Esophagus muscularis mucosa (tissue), 4 donors: ENCODE results near the gene SLC22A6. TPM values are rescaled to one million over a fixed set of nuclear protein-coding genes. Genes with fewer than 3 reads are reported as not detected.

ENCODE experiments used
- DNase-seq: peaks from one replicate; pipeline ENCODE4 v3.0.0-alpha.2; 2017; ENCODE audit errors: extremely low spot score
- H3K27ac ChIP-seq, 4 donors: fragments of 200-600 bp; sonication (generic); replicated peaks in 1 of 4; 1 replicate in 3 of 4; 2 replicates in 1 of 4; pipeline ENCODE4 v1.5.1; 2016 to 2019; ENCODE audit warnings: mild to moderate bottlenecking in 1 of 4
- H3K27me3 ChIP-seq, 4 donors: fragments of 200-600 bp; sonication (generic); one replicate each; pipeline versions ENCODE4 v1.5.1 to v1.6.0; 2016 to 2019
- H3K36me3 ChIP-seq, 4 donors: fragments of 200-600 bp; sonication (generic); one replicate each; pipeline ENCODE4 v1.5.1; 2016 to 2019
- H3K4me1 ChIP-seq, 4 donors: fragments of 200-600 bp; sonication (generic); one replicate each; pipeline ENCODE4 v1.5.1; 2016 to 2019
- H3K4me3 ChIP-seq, 4 donors: fragments of 200-600 bp; sonication (generic); 1 replicate in 2 of 4; 2 replicates in 2 of 4; pipeline ENCODE4 v1.5.1; 2016 to 2019; ENCODE audit warnings: mild to moderate bottlenecking in 4 of 4, moderate library complexity in 1 of 4
- H3K9me3 ChIP-seq, 4 donors: fragments of 200-600 bp; sonication (generic); 1 replicate in 3 of 4; 2 replicates in 1 of 4; pipeline ENCODE4 v1.5.1; 2016 to 2019
- EP300 ChIP-seq: sonication (generic); formaldehyde crosslinking; IDR thresholded peaks from one replicate; pipeline ENCODE4 v1.6.1; 2017; ENCODE audit warnings: antibody characterized with exemption
- POLR2A ChIP-seq: fragments of 450-650 bp; IDR thresholded peaks from one replicate; pipeline ENCODE4 v1.6.1; 2017; ENCODE audit warnings: antibody characterized with exemption, moderate library complexity, mild to moderate bottlenecking, low read depth
- POLR2AphosphoS5 ChIP-seq, 2 donors: sonication (generic); formaldehyde crosslinking; IDR thresholded peaks; one replicate each; pipeline ENCODE4 v1.6.1; 2017; ENCODE audit warnings: antibody characterized with exemption in 2 of 2
- WGBS: methylation state at CpG from one replicate; pipeline ENCODE4 v1.1.5; 2018; 5-methylcytosine and 5-hydroxymethylcytosine counted together
- intact Hi-C: fragments of 100-400 bp; cut with DNase I; formaldehyde crosslinking; loops from one replicate; pipeline ENCODE4 v1.15.1; 2023
- total RNA-seq, 4 donors: library from RNA; depleted of rRNA; stranded (reverse); fragments of >200 nt; gene quantifications; one replicate each; pipeline versions ENCODE4 v1.1.0 to v1.2.1, GENCODE V29; 2016
- TF ChIP-seq, protein P1 (sequence below), 3 experiments: fragments of 200-600 bp in 2 of 3; fragments of 450-650 bp in 1 of 3; sonication (generic) in 2 of 3; IDR thresholded peaks; one replicate each; pipeline ENCODE4 v1.5.1; 2017 to 2019; ENCODE audit warnings: antibody characterized with exemption in 3 of 3, mild to moderate bottlenecking in 2 of 3, moderate library complexity in 1 of 3

The SLC22A6 gene
- total RNA-seq, 4 donors from 2014 or later = not detected

DNA sequence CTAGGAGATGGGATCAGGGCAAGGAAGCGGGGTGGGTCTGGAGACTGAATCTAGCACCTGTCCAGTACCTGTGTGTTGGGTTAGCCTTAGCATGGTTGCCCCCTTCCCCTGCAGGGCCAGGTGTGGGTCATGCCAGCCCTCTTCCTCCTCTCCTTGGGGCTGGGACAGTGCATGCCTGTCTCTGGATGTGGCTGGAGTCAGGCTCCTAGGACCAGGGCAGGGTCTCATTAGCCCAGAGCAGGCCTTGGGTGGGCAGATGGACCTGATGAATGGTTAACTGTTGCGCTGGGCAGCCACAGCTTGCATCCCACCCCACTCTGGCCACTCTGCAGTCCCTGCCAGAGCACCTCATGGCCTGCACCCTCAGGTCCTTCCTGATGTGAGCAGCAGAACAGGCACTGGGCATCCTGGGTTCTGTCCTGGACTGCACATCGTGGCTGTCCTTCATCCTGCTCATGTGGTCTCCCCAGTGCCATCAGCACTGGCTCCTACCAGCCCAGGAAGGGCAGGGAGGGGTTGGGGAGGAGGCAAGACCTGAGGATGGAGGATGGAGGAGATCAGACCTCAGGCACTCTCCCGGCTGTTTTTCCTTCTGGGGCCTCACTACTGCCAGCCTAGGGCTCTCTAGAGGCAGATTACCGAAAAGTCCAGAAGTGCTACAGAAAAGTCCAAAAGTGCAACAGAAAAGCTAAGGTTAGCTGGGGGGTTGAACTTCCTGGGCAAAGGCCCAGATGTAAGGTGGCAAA is 50.8 kb downstream of the SLC22A6 start:
- H3K36me3 ChIP-seq = no peaks in the 10 kb centered on the region
- H3K27ac ChIP-seq = no peak overlapping the region
- TF ChIP-seq POLR2A = no peak
- TF ChIP-seq POLR2AphosphoS5 (IDR thresholded peaks at IDR 0.05) = no peak
- TF ChIP-seq EP300 = no peak
- TF ChIP-seq, protein P1, sequence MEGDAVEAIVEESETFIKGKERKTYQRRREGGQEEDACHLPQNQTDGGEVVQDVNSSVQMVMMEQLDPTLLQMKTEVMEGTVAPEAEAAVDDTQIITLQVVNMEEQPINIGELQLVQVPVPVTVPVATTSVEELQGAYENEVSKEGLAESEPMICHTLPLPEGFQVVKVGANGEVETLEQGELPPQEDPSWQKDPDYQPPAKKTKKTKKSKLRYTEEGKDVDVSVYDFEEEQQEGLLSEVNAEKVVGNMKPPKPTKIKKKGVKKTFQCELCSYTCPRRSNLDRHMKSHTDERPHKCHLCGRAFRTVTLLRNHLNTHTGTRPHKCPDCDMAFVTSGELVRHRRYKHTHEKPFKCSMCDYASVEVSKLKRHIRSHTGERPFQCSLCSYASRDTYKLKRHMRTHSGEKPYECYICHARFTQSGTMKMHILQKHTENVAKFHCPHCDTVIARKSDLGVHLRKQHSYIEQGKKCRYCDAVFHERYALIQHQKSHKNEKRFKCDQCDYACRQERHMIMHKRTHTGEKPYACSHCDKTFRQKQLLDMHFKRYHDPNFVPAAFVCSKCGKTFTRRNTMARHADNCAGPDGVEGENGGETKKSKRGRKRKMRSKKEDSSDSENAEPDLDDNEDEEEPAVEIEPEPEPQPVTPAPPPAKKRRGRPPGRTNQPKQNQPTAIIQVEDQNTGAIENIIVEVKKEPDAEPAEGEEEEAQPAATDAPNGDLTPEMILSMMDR (IDR thresholded peaks at IDR 0.05) = no peak
- WGBS = 94% methylated on average over 3 of the region's 5 CpGs
- H3K4me1 ChIP-seq = peaks cover 0 to 4% (median 0%) of the 10 kb centered on the region in 4 donors
- no peak for DNase-seq
- H3K9me3 ChIP-seq = no peaks in the 10 kb centered on the region
- intact Hi-C loops = no loop called here
- H3K4me3 ChIP-seq = no peak overlapping the region
- H3K27me3 ChIP-seq = peaks cover 0 to 6% (median 0%) of the 10 kb centered on the region in 4 donors

DNA sequence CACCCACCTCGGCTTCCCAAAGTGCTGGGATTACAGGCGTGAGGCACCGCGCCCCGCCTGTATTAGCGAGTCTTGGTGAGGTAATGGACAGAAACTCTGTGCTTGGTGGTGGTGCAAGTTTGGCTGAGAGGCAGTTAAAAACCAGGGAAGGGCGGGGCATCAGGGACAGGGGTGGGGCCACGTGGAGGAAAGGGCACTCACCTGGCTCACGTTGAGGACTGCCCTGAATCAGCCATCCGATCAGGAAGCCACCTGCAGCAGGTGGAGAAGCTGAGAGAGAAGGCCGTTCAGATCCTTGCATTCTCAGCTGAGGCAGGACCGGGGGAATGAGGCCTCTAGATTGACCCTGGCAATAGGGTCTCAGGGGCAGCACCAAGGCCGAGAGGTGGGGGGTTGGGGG is 51.5 kb downstream of the SLC22A6 start:
- Histone ChIP-seq H3K4me3 (no peak overlapping the region), H3K4me1 (peaks cover 0 to 4% (median 0%) of the 10 kb centered on the region in 4 donors), H3K9me3 (no peaks in the 10 kb centered on the region), H3K27me3 (peaks cover 0 to 12% (median 0%) of the 10 kb centered on the region in 4 donors), H3K36me3 (no peaks in the 10 kb centered on the region), H3K27ac (no peak overlapping the region)
- WGBS = 76% methylated on average over 8 of the region's 13 CpGs
- DNase-seq = no peak
- TF ChIP-seq EP300 (no peak), POLR2A (no peak), POLR2AphosphoS5 (IDR thresholded peaks at IDR 0.05) (no peak)
- TF ChIP-seq, protein P1 (IDR thresholded peaks at IDR 0.05) = no peak
- intact Hi-C loops = no loop called here

DNA sequence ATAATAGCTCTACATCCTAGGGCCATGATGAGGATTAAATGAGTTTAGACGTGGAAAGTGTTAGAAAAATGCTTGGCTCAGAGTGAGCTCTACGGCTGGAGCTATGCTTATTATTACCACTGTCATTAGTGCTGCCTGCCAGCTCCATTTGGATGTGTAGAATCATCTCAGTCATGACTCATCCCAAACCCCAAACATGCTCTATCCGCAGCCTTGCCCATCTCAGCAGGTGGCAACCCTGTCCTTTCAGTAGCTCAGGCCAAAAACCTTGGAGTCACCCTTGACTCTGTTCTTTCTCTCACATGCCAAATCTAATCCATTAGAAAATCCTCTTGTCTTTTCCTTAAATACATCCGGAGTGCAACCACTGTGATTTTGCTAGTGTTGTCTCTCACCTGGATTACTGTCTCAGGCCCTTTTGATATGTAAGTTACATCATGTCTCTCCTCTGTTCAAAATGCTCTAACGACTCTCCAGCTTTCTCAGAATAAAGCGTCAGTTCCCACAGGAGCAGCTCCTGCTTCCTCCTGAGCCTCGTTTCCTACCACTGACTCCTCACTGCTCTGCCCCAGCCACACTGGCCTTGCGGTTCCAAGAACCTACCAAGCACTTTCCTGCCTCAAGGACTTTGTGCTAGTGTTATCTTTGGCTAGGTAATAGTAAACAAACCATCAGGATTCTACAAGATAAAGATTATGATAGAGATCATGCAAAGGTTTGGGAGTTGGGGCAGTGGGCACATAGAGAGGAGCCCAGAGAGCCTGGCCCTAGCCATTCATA is 53.1 kb downstream of the SLC22A6 start:
- Histone ChIP-seq H3K27ac (no peak overlapping the region), H3K4me1 (peaks cover 1 to 10% (median 5%) of the 10 kb centered on the region in 4 donors), H3K36me3 (no peaks in the 10 kb centered on the region), H3K27me3 (peaks cover 0 to 28% (median 8%) of the 10 kb centered on the region in 4 donors), H3K9me3 (no peaks in the 10 kb centered on the region), H3K4me3 (no peak overlapping the region)
- intact Hi-C loops = no loop called here
- DNase-seq = no peak
- WGBS = 57% methylated on average over 8 of the region's 8 CpGs
- TF ChIP-seq EP300 (no peak), POLR2A (no peak), POLR2AphosphoS5 (IDR thresholded peaks at IDR 0.05) (no peak)
- TF ChIP-seq, protein P1 (IDR thresholded peaks at IDR 0.05) = no peak

DNA sequence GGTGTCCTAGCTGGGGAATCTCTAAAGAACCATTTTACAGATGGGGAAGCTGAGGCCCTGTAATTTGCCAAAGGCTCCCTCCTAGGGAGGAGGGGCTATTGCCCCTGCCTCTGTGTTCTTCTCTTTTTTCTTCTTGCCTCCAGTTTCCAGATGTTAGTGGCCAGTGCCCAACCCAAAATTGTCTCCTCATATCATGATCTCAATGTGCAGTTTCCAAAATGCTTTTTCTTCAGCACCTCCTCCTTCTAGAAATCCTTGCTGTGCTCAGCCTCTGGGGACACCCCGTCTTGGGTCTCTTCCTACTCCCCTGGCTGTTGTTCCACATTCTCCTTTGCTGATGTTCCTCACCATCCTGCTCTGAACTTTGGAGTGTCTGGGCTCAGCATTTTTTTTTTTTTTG is 54.1 kb downstream of the SLC22A6 start:
- H3K4me1 ChIP-seq = peaks cover 11 to 20% (median 15%) of the 10 kb centered on the region in 4 donors
- 59% methylated on average over 1 of the region's 1 CpG for WGBS
- H3K4me3 ChIP-seq = no peak overlapping the region
- peaks cover 0 to 38% (median 16%) of the 10 kb centered on the region in 4 donors for H3K27me3 ChIP-seq
- no peaks in the 10 kb centered on the region for H3K9me3 ChIP-seq
- TF ChIP-seq, protein P1 (IDR thresholded peaks at IDR 0.05) = no peak
- no peak for TF ChIP-seq EP300
- TF ChIP-seq POLR2AphosphoS5 (IDR thresholded peaks at IDR 0.05) = no peak
- no peak for TF ChIP-seq POLR2A
- intact Hi-C loops = no loop called here
- no peak for DNase-seq
- H3K36me3 ChIP-seq = no peaks in the 10 kb centered on the region
- no peak overlapping the region for H3K27ac ChIP-seq
